GM12892 (cell line): ENCODE data around the gene S100B.

Experiments used
- POLR2A ChIP-seq: IDR thresholded peaks from 2 replicates; pipeline ENCODE4 v1.6.1; 2011; ENCODE audit warnings: low read depth, low read length, control low read depth
- POLR2AphosphoS5 ChIP-seq: IDR thresholded peaks from 2 replicates; pipeline ENCODE4 v1.6.1; 2011; ENCODE audit warnings: low read depth, low read length, control low read depth
- TAF1 ChIP-seq: IDR thresholded peaks from 2 replicates; pipeline ENCODE4 v1.6.1; 2011; ENCODE audit warnings: low read depth, mild to moderate bottlenecking, control low read depth, low read length, borderline replicate concordance

GRCh38 chr21:46570631-46571030, 34.3 kb downstream of the S100B start:
- no peak for TF ChIP-seq POLR2A
- no peak for TF ChIP-seq POLR2AphosphoS5
- TF ChIP-seq TAF1 = no peak
